CD4-positive, alpha-beta T cell treated with Interleukin-12 subunit alpha and Interleukin-12 subunit beta, for 1 hour (primary cell): Measurements from ENCODE around the gene UGGT2.
"Not testable (repeated sequence)": the region's sequence is repeated elsewhere in the genome, so short reads cannot be mapped to it uniquely, and the experiment has no call there.

Experiments
- DNase-seq: peaks from one replicate; pipeline ENCODE4 v3.0.0-alpha.2; 2020

UGGT2 gene

GRCh38 chr13:95789315-95789714, 263.9 kb downstream of the UGGT2 start:
- DNase-seq: not testable (repeated sequence)

GRCh38 chr13:95788100-95788463, 265.1 kb downstream of the UGGT2 start:
- no peak for DNase-seq

- DNase-seq: no peak
These were observed 265.7 kb downstream of the UGGT2 start for GRCh38 chr13:95787356-95788099.

GRCh38 chr13:95784900-95785290, 268.3 kb downstream of the UGGT2 start:
- no peak for DNase-seq

- DNase-seq: no peak
These were observed 268.9 kb downstream of the UGGT2 start for GRCh38 chr13:95784161-95784899.

- no peak for DNase-seq
These were observed 269.5 kb downstream of the UGGT2 start for GRCh38 chr13:95783747-95784146.

- not testable (repeated sequence) for DNase-seq
These were observed 271.3 kb downstream of the UGGT2 start for GRCh38 chr13:95781940-95782339.

GRCh38 chr13:95781016-95781415, 272.2 kb downstream of the UGGT2 start:
- DNase-seq: no peak

GRCh38 chr13:95779522-95779921, 273.7 kb downstream of the UGGT2 start:
- no peak for DNase-seq

GRCh38 chr13:95771905-95772304, 281.3 kb downstream of the UGGT2 start:
- no peak for DNase-seq

GRCh38 chr13:95763601-95764000, 289.6 kb downstream of the UGGT2 start:
- no peak for DNase-seq

- not testable (repeated sequence) for DNase-seq
These were observed 290.6 kb downstream of the UGGT2 start for GRCh38 chr13:95762626-95763025.

GRCh38 chr13:95756072-95756471, 297.1 kb downstream of the UGGT2 start:
- DNase-seq: no peak

GRCh38 chr13:95754069-95754468, 299.1 kb downstream of the UGGT2 start:
- DNase-seq: no peak

GRCh38 chr13:95752677-95753076, 300.5 kb downstream of the UGGT2 start:
- no peak for DNase-seq
